DOHH2 (cell line): ENCODE data around the gene EFL1.

Source experiments
- CTCF ChIP-seq: fragments of 200-600 bp; sonication (generic); IDR thresholded peaks from one replicate; pipeline ENCODE4 v1.5.1; 2014; ENCODE audit warnings: antibody characterized with exemption, mild to moderate bottlenecking, low read depth, low read length; ENCODE audit not compliant: poor library complexity, severe bottlenecking
- EZH2phosphoT487 ChIP-seq: fragments of 200-600 bp; sonication (generic); IDR thresholded peaks from 2 replicates; pipeline ENCODE4 v1.6.1; 2017; ENCODE audit warnings: borderline replicate concordance, mild to moderate bottlenecking, antibody characterized with exemption, low read length, moderate library complexity, mixed read lengths

DNA sequence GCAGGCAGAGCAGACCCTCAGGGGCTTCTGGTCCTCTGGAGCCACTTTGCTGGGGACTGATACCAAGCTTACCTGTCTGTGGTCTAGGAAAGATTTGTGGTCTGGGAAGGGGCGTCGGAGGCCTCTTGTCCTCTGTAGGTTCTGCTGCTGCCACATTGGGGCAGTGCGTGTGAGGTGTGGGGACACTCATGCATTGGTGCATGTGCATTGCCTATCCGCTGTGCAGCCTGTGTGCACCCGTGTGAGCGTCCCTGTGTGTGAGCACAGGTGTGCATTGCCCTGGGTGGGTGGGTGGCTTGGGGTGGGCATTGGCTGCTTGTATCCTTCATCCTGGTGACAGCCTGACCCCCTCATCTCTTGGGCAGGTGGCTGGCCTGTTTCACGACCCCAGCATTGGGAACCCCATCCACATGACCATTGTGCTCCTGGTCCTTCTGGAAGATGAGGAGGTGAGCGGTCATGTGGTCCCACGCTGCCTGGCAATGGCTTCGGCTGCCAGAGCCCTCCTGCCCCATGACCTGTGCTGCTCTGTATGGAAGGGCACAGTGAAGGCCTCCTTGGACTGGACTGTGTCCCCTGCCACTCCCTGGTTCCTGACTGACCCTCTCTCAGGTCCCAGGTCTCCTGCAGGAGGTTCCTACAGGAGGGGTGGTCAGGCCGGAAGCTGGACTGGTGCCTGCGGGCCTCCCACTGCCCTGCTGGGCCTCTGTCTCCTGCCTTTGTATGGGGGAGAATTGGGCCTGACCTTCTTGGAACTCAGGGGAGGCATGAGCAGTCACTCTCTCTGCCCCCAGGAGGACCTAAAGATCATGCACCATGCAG, 41.6 kb upstream of the EFL1 start:
- TF ChIP-seq CTCF (no peak), EZH2phosphoT487 (no peak)
